IPS DF 6.9 (cell line): ENCODE data around the gene MVB12B.

ENCODE experiments used
- DNase-seq: peaks from one replicate; pipeline ENCODE4 v3.0.0-alpha.2; 2013; ENCODE audit warnings: low read depth, low spot score
- H3K27ac ChIP-seq: one replicate; pipeline ENCODE4 v1.5.1; 2013; ENCODE audit warnings: low read length, control low read depth
- H3K27me3 ChIP-seq: 2 replicates; pipeline ENCODE4 v1.6.1; 2013; ENCODE audit warnings: mild to moderate bottlenecking, low read length; ENCODE audit not compliant: control insufficient read depth, insufficient read depth
- H3K36me3 ChIP-seq: 2 replicates; pipeline ENCODE4 v1.6.1; 2013; ENCODE audit warnings: low read length; ENCODE audit not compliant: control insufficient read depth, insufficient read depth
- H3K4me1 ChIP-seq: 2 replicates; pipeline ENCODE4 v1.6.1; 2013; ENCODE audit warnings: low read length; ENCODE audit not compliant: control insufficient read depth, insufficient read depth
- H3K4me3 ChIP-seq: 2 replicates; pipeline ENCODE4 v1.5.1; 2013; ENCODE audit warnings: mild to moderate bottlenecking, low read length
- H3K9me3 ChIP-seq: 2 replicates; pipeline ENCODE4 v1.6.1; 2013; ENCODE audit warnings: low read length, inconsistent platforms; ENCODE audit not compliant: control insufficient read depth, insufficient read depth
- WGBS: extraction: QIAGEN DNeasy Blood & Tissue Kit; methylation state at CpG from one replicate; pipeline ENCODE4 v1.1.7; 2013; ENCODE audit warnings: mixed read lengths, missing lambda C conversion rate; ENCODE audit not compliant: insufficient read length, insufficient coverage; 5-methylcytosine and 5-hydroxymethylcytosine counted together

Gene MVB12B

GRCh38 chr9:126438741-126439401 is 112.2 kb downstream of the MVB12B start:
- Histone ChIP-seq H3K27ac (no peak overlapping the region), H3K27me3 (no peaks in the 10 kb centered on the region; the same call in 1 of the 2 replicates), H3K36me3 (no peaks in the 10 kb centered on the region), H3K4me3 (no peak overlapping the region), H3K4me1 (peaks cover 2% of the 10 kb centered on the region), H3K9me3 (no peaks in the 10 kb centered on the region)
- no peak for DNase-seq
- no CpG with 5 or more reads among the region's 13 CpGs for WGBS

- H3K9me3 ChIP-seq, result no peaks in the 10 kb centered on the region
- no peak for DNase-seq
- H3K27me3 ChIP-seq, result no peaks in the 10 kb centered on the region; the same call in 1 of the 2 replicates
- no CpG with 5 or more reads among the region's 5 CpGs for WGBS
- H3K27ac ChIP-seq, result no peak overlapping the region
- H3K36me3 ChIP-seq, result no peaks in the 10 kb centered on the region
- H3K4me3 ChIP-seq, result no peak overlapping the region
- peaks cover 2% of the 10 kb centered on the region for H3K4me1 ChIP-seq
Observed at GRCh38 chr9:126439402-126439765, 112.8 kb downstream of the MVB12B start.

- no peaks in the 10 kb centered on the region; the same call in 1 of the 2 replicates for H3K27me3 ChIP-seq
- H3K27ac ChIP-seq, result no peak overlapping the region
- H3K4me1 ChIP-seq, result peaks cover 2% of the 10 kb centered on the region
- H3K9me3 ChIP-seq, result no peaks in the 10 kb centered on the region
- no peaks in the 10 kb centered on the region for H3K36me3 ChIP-seq
- H3K4me3 ChIP-seq, result no peak overlapping the region
- DNase-seq, result no peak
- no CpG with 5 or more reads among the region's 16 CpGs for WGBS
Observed at GRCh38 chr9:126439883-126440653, 113.4 kb downstream of the MVB12B start.

GRCh38 chr9:126440940-126441339 is 114.3 kb downstream of the MVB12B start:
- Histone ChIP-seq H3K4me1 (peaks cover 2% of the 10 kb centered on the region), H3K27ac (no peak overlapping the region), H3K36me3 (no peaks in the 10 kb centered on the region), H3K4me3 (no peak overlapping the region), H3K9me3 (no peaks in the 10 kb centered on the region), H3K27me3 (no peaks in the 10 kb centered on the region; the same call in 1 of the 2 replicates)
- no peak for DNase-seq
- WGBS, result 100% methylated on average over 4 of the region's 11 CpGs

GRCh38 chr9:126442636-126443035 is 116.0 kb downstream of the MVB12B start:
- DNase-seq, result no peak
- no CpG with 5 or more reads among the region's 3 CpGs for WGBS
- Histone ChIP-seq H3K4me3 (no peak overlapping the region), H3K4me1 (peaks cover 2% of the 10 kb centered on the region), H3K27me3 (no peaks in the 10 kb centered on the region), H3K27ac (no peak overlapping the region), H3K9me3 (no peaks in the 10 kb centered on the region), H3K36me3 (no peaks in the 10 kb centered on the region)

- no peaks in the 10 kb centered on the region for H3K27me3 ChIP-seq
- no peak for DNase-seq
- no peaks in the 10 kb centered on the region for H3K36me3 ChIP-seq
- no peak overlapping the region for H3K4me3 ChIP-seq
- peaks cover 2% of the 10 kb centered on the region for H3K4me1 ChIP-seq
- no peak overlapping the region for H3K27ac ChIP-seq
- no CpG with 5 or more reads among the region's 3 CpGs for WGBS
- H3K9me3 ChIP-seq, result no peaks in the 10 kb centered on the region
Observed at GRCh38 chr9:126443144-126443543, 116.5 kb downstream of the MVB12B start.

- Histone ChIP-seq H3K27me3 (no peaks in the 10 kb centered on the region), H3K4me1 (no peaks in the 10 kb centered on the region), H3K36me3 (no peaks in the 10 kb centered on the region), H3K4me3 (no peak overlapping the region), H3K9me3 (no peaks in the 10 kb centered on the region), H3K27ac (no peak overlapping the region)
- no peak for DNase-seq
- no CpG with 5 or more reads among the region's 2 CpGs for WGBS
Observed at GRCh38 chr9:126448136-126448535, 121.5 kb downstream of the MVB12B start.

- Histone ChIP-seq H3K4me1 (no peaks in the 10 kb centered on the region), H3K4me3 (no peak overlapping the region), H3K27ac (no peak overlapping the region), H3K9me3 (no peaks in the 10 kb centered on the region), H3K36me3 (no peaks in the 10 kb centered on the region), H3K27me3 (no peaks in the 10 kb centered on the region)
- no peak for DNase-seq
- WGBS, result no CpG with 5 or more reads among the region's 14 CpGs
Observed at GRCh38 chr9:126448865-126449577, 122.4 kb downstream of the MVB12B start.

GRCh38 chr9:126449725-126450667 is 123.4 kb downstream of the MVB12B start:
- WGBS, result no CpG with 5 or more reads among the region's 12 CpGs

More at GRCh38 chr9:126449725-126450667, 123.4 kb downstream of the MVB12B start:
- H3K27ac ChIP-seq, result no peak overlapping the region
- no peak overlapping the region for H3K4me3 ChIP-seq
- no peaks in the 10 kb centered on the region for H3K27me3 ChIP-seq
- no peaks in the 10 kb centered on the region for H3K9me3 ChIP-seq
- DNase-seq, result no peak
- no peaks in the 10 kb centered on the region for H3K36me3 ChIP-seq
- no peaks in the 10 kb centered on the region for H3K4me1 ChIP-seq
